Omental fat pad (tissue), 4 donors: Measurements from ENCODE around the gene RRAS2. TPM values are rescaled to one million over a fixed set of nuclear protein-coding genes. Genes with fewer than 3 reads are reported as not detected.
A peak's percentile ranks its signal among the peaks of the same experiment; 100 is the strongest.
"Not testable (repeated sequence)": the region's sequence is repeated elsewhere in the genome, so short reads cannot be mapped to it uniquely, and the experiment has no call there.

Experiments used
- ATAC-seq: fragments of 150-250 bp; one replicate; pipeline ENCODE4 v1.9.1; 2016; ENCODE audit warnings: mild to moderate bottlenecking, moderate library complexity; ENCODE audit not compliant: low FRiP score
- DNase-seq: peaks from one replicate; pipeline ENCODE4 v3.0.0-alpha.2; 2019; ENCODE audit warnings: low spot score
- CTCF ChIP-seq, 3 donors: fragments of 450-650 bp; IDR thresholded peaks; one replicate each; pipeline ENCODE4 v1.5.1; 2016 to 2017; ENCODE audit warnings: antibody characterized with exemption in 3 of 3, mild to moderate bottlenecking in 3 of 3, moderate library complexity in 2 of 3
- total RNA-seq, 4 donors: library from RNA; depleted of rRNA; stranded (reverse); fragments of >200 nt; gene quantifications; one replicate each; pipeline ENCODE4 v1.1.0, GENCODE V29; 2016

Gene RRAS2
- total RNA-seq, 4 donors from 2014 or later: 33.9 to 80.3 (median 70.7) TPM

- TF ChIP-seq CTCF (IDR thresholded peaks at IDR 0.05): no peak
- no peak for ATAC-seq
- DNase-seq: no peak
Measured at GRCh38 chr11:14360976-14361375, 2.0 kb upstream of the RRAS2 start.

GRCh38 chr11:14359501-14360031 is 583 bp upstream of the RRAS2 start:
- no peak for TF ChIP-seq CTCF (IDR thresholded peaks at IDR 0.05)
- no peak for DNase-seq
- ATAC-seq: no peak

GRCh38 chr11:14357881-14358728 is 878 bp downstream of the RRAS2 start:
- ATAC-seq (peak; percentile 73), DNase-seq (no peak)
- no peak for TF ChIP-seq CTCF (IDR thresholded peaks at IDR 0.05)

GRCh38 chr11:14356342-14356741 is 2.6 kb downstream of the RRAS2 start:
- DNase-seq (no peak), ATAC-seq (no peak)
- TF ChIP-seq CTCF (IDR thresholded peaks at IDR 0.05): no peak

GRCh38 chr11:14354604-14355003 is 4.4 kb downstream of the RRAS2 start:
- not testable (repeated sequence) for ATAC-seq, DNase-seq

- no peak for DNase-seq
Measured at GRCh38 chr11:14350716-14351238, 8.2 kb downstream of the RRAS2 start.

More at GRCh38 chr11:14350716-14351238, 8.2 kb downstream of the RRAS2 start:
- TF ChIP-seq CTCF (IDR thresholded peaks at IDR 0.05): no peak
- ATAC-seq: no peak
